ENCODE measurements around the gene ITIH6. TPM values are rescaled to one million over a fixed set of nuclear protein-coding genes. Genes with fewer than 3 reads are reported as not detected.

The ITIH6 gene
- total RNA-seq, 6 experiments from 2014 or later: not detected

DNA sequence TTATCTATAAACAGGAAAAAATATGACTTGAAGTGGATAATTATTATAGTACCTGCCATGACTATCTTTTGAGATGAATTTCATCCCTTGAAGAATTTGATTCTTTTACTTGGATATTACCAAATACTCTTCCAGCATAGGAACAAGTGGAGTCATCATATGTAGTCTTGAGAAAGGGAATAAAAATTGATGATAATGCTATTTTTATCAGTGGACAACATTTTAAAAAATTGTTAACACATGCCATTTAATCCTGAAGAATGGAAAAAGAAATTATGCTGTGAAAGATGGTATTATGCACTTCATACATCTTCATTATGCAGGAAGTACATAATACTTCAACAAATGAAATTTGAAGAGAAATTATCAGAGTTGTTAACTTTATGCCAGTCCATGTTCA lies 83.6 kb downstream of the ITIH6 start:
- no peak for ATAC-seq

DNA sequence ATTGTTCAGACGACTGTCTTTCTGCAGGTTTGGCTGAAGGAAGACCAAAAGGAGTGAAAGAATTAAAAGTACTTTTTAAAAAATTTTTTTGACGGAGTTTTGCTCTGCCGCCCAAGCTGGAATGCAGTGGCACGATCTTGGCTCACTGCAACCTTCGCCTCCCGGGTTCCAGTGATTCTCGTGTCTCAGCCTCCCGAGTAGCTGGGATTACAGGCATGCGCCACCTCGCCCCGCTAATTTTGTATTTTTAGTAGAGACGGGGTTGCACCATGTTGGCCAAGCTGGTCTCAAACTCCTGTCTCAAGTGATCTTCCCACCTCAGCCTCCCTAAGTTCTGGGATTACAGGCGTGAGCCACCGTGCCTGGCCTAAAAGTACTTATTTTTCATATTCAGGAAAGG lies 86.3 kb downstream of the ITIH6 start:
- no peaks in the 10 kb centered on the region for H3K36me3 ChIP-seq
- WGBS (ENCODE audit: insufficient coverage, low coverage, low lambda C conversion rate, missing lambda C conversion rate): 84% methylated on average over 12 of the region's 14 CpGs
- no peaks in the 10 kb centered on the region for H3K9me3 ChIP-seq
- no peak for DNase-seq
- TF ChIP-seq, protein P1, sequence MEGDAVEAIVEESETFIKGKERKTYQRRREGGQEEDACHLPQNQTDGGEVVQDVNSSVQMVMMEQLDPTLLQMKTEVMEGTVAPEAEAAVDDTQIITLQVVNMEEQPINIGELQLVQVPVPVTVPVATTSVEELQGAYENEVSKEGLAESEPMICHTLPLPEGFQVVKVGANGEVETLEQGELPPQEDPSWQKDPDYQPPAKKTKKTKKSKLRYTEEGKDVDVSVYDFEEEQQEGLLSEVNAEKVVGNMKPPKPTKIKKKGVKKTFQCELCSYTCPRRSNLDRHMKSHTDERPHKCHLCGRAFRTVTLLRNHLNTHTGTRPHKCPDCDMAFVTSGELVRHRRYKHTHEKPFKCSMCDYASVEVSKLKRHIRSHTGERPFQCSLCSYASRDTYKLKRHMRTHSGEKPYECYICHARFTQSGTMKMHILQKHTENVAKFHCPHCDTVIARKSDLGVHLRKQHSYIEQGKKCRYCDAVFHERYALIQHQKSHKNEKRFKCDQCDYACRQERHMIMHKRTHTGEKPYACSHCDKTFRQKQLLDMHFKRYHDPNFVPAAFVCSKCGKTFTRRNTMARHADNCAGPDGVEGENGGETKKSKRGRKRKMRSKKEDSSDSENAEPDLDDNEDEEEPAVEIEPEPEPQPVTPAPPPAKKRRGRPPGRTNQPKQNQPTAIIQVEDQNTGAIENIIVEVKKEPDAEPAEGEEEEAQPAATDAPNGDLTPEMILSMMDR (IDR thresholded peaks at IDR 0.05): no peak
- no peak for TF ChIP-seq POLR2A (IDR thresholded peaks at IDR 0.05)
- H3K27ac ChIP-seq: no peak overlapping the region
- peaks cover 0 to 26% (median 0%) of the 10 kb centered on the region in 4 donors for H3K4me1 ChIP-seq
- no peak overlapping the region for H3K4me3 ChIP-seq
- ATAC-seq: no peak
- H3K27me3 ChIP-seq: no peaks in the 10 kb centered on the region
- intact Hi-C loops (cut with DNase I): no loop called here

More for the DNA sequence above, 83.6 kb downstream of the ITIH6 start:
- no peak for TF ChIP-seq POLR2A (IDR thresholded peaks at IDR 0.05)
- TF ChIP-seq, protein P1 (IDR thresholded peaks at IDR 0.05): no peak
- no peak for DNase-seq
- Histone ChIP-seq H3K4me1 (peaks cover 0 to 6% (median 0%) of the 10 kb centered on the region in 4 donors), H3K36me3 (no peaks in the 10 kb centered on the region), H3K27ac (no peak overlapping the region), H3K27me3 (no peaks in the 10 kb centered on the region), H3K9me3 (no peaks in the 10 kb centered on the region), H3K4me3 (no peak overlapping the region)
- intact Hi-C loops (cut with DNase I): no loop called here

GRCh38 chrX:54710920-54711319 lies 87.1 kb downstream of the ITIH6 start:
- 19% methylated on average over 1 of the region's 1 CpG for WGBS (ENCODE audit: insufficient coverage, low coverage, low lambda C conversion rate, missing lambda C conversion rate)
- Histone ChIP-seq H3K4me3 (no peak overlapping the region), H3K27me3 (no peaks in the 10 kb centered on the region), H3K4me1 (peaks cover 0 to 26% (median 0%) of the 10 kb centered on the region in 4 donors), H3K27ac (no peak overlapping the region), H3K9me3 (no peaks in the 10 kb centered on the region), H3K36me3 (no peaks in the 10 kb centered on the region)
- ATAC-seq: no peak
- intact Hi-C loops (cut with DNase I): no loop called here
- DNase-seq: no peak
- no peak for TF ChIP-seq POLR2A (IDR thresholded peaks at IDR 0.05)
- TF ChIP-seq, protein P1 (IDR thresholded peaks at IDR 0.05): no peak

DNA sequence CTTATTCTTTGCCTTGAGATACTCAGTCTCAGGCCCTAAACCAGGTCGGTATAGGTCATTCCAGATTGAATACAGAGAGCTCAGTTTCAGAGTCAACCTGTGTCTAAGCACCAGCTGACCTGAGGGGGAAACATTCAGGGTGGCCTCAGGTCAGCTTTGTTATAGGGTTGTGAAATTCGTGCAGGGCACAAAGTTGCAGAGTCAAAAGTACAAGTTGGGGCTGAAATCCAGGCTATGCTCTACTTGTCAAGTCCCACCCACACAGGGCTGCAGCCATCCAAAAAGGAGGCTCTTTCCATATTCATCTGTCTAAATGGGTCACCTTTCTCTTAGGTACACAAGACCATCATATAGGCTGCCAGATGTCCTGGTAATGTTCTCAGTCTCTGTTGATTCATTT lies 89.7 kb downstream of the ITIH6 start:
- DNase-seq (peak; percentile 27 to 79 (median 58)), ATAC-seq (peak; percentile 91 to 97 (median 94))
- intact Hi-C loops (cut with DNase I): no loop called here
- TF ChIP-seq, protein P1 (IDR thresholded peaks at IDR 0.05): no peak
- no peak for TF ChIP-seq POLR2A (IDR thresholded peaks at IDR 0.05)
- H3K36me3 ChIP-seq: no peaks in the 10 kb centered on the region
- no peaks in the 10 kb centered on the region for H3K27me3 ChIP-seq
- peak overlapping the region in 2 of 3 donors; percentile 23 to 50 for H3K27ac ChIP-seq
- H3K9me3 ChIP-seq: no peaks in the 10 kb centered on the region
- H3K4me3 ChIP-seq: no peak overlapping the region
- peaks cover 0 to 26% (median 0%) of the 10 kb centered on the region in 4 donors for H3K4me1 ChIP-seq
- 22% methylated on average over 2 of the region's 2 CpGs for WGBS (ENCODE audit: insufficient coverage, low coverage, low lambda C conversion rate, missing lambda C conversion rate)

Small RNA genes within 50 kb of the gene (small RNA-seq; reads per million reads assigned to genes)
- gene AL049732.1: 0 reads per million in 2 experiments
- gene SNORA11: 5.7 to 7.7 reads per million in 2 experiments

Other genes with a start within 250 kb of the ITIH6 start
- 10 to 100 TPM; 24.2 to 57.2 (median 38.7) TPM for gene MAGED2, start 9.5 kb upstream of the ITIH6 start, total RNA-seq
- gene TRO, start 122.6 kb upstream of the ITIH6 start, total RNA-seq: 1 to 10 TPM in 1 of 6 experiments, under 1 TPM in 5; 0.06 to 1.4 (median 0.49) TPM
- gene PFKFB1, start 195.9 kb upstream of the ITIH6 start, total RNA-seq: 10 to 100 TPM in 4 of 6 experiments, 1 to 10 TPM in 2; 3.8 to 21.8 (median 16.7) TPM
- gene APEX2, start 202.1 kb upstream of the ITIH6 start, total RNA-seq: 10 to 100 TPM in 2 of 6 experiments, 1 to 10 TPM in 4; 4.9 to 12.5 (median 8.6) TPM
- 1 to 10 TPM in 4 of 6 experiments, under 1 TPM in 1, not detected in 1; 0.16 to 8.3 (median 2.7) TPM for gene ALAS2, start 232.7 kb upstream of the ITIH6 start, total RNA-seq

Measured in right lobe of liver (tissue), 6 donors.